Immature natural killer cell (primary cell): Measurements from ENCODE around the gene CYBRD1. TPM values are rescaled to one million over a fixed set of nuclear protein-coding genes. Genes with fewer than 3 reads are reported as not detected.
A peak's percentile ranks its signal among the peaks of the same experiment; 100 is the strongest.

ENCODE experiments used
- DNase-seq, 3 donors: peaks; one replicate each; pipeline ENCODE4 v3.0.0; 2022; ENCODE audit warnings: mixed read lengths in 1 of 3
- H3K27ac Mint-ChIP-seq, 6 donors: one replicate each; pipeline ENCODE4 v1.8.0; 2020; ENCODE audit warnings: mixed read lengths in 6 of 6, mild to moderate bottlenecking in 5 of 6, inconsistent platforms in 4 of 6, moderate library complexity in 3 of 6
- H3K27me3 Mint-ChIP-seq, 3 donors: one replicate each; pipeline ENCODE4 v1.8.0; 2020 to 2021; ENCODE audit warnings: low read depth in 3 of 3, mild to moderate bottlenecking in 3 of 3, mixed read lengths in 3 of 3, moderate library complexity in 3 of 3, inconsistent platforms in 1 of 3
- H3K36me3 Mint-ChIP-seq, 3 donors: one replicate each; pipeline ENCODE4 v1.8.0; 2020; ENCODE audit warnings: mixed read lengths in 3 of 3, inconsistent platforms in 2 of 3, mild to moderate bottlenecking in 2 of 3
- H3K4me1 Mint-ChIP-seq, 2 donors: one replicate each; pipeline ENCODE4 v1.8.0; 2020; ENCODE audit warnings: inconsistent platforms in 2 of 2, mild to moderate bottlenecking in 2 of 2, mixed read lengths in 2 of 2, moderate library complexity in 1 of 2
- H3K4me3 Mint-ChIP-seq, 5 donors: one replicate each; pipeline ENCODE4 v1.8.0; 2020; ENCODE audit warnings: mild to moderate bottlenecking in 5 of 5, mixed read lengths in 5 of 5, inconsistent platforms in 3 of 5, moderate library complexity in 3 of 5
- H3K9me3 Mint-ChIP-seq, 6 donors: one replicate each; pipeline ENCODE4 v1.8.0; 2020; ENCODE audit warnings: mild to moderate bottlenecking in 6 of 6, mixed read lengths in 6 of 6, inconsistent platforms in 4 of 6, moderate library complexity in 3 of 6
- polyA plus RNA-seq, 3 donors: library from polyadenylated mRNA; unstranded; fragments of 300-500 nt; fragmentation: Illumina TruSeq; gene quantifications; one replicate each; pipeline ENCODE4 v1.2.3, GENCODE V29; 2021

The CYBRD1 gene
- polyA plus RNA-seq, 3 donors from 2014 or later, result 17.4 to 32.1 (median 22.3) TPM

- no peak overlapping the region for H3K27ac Mint-ChIP-seq
- no peak overlapping the region for H3K4me3 Mint-ChIP-seq
- no peaks in the 10 kb centered on the region for H3K9me3 Mint-ChIP-seq
- H3K36me3 Mint-ChIP-seq, result no peaks in the 10 kb centered on the region
- DNase-seq, result no peak
- peaks cover 4 to 6% of the 10 kb centered on the region in 2 donors for H3K4me1 Mint-ChIP-seq
- peaks cover 0 to 4% (median 0%) of the 10 kb centered on the region in 3 donors for H3K27me3 Mint-ChIP-seq
Measured at GRCh38 chr2:171575606-171576005, 53.3 kb downstream of the CYBRD1 start.

GRCh38 chr2:171578127-171578803 lies 56.0 kb downstream of the CYBRD1 start:
- H3K36me3 Mint-ChIP-seq, result no peaks in the 10 kb centered on the region
- peaks cover 4 to 6% of the 10 kb centered on the region in 2 donors for H3K4me1 Mint-ChIP-seq
- DNase-seq, result no peak
- H3K9me3 Mint-ChIP-seq, result no peaks in the 10 kb centered on the region
- H3K27ac Mint-ChIP-seq, result no peak overlapping the region
- H3K4me3 Mint-ChIP-seq, result no peak overlapping the region
- H3K27me3 Mint-ChIP-seq, result peaks cover 0 to 7% (median 0%) of the 10 kb centered on the region in 3 donors

GRCh38 chr2:171579481-171579880 lies 57.2 kb downstream of the CYBRD1 start:
- Mint-ChIP-seq H3K27me3 (peaks cover 0 to 5% (median 0%) of the 10 kb centered on the region in 3 donors), H3K9me3 (no peaks in the 10 kb centered on the region), H3K36me3 (no peaks in the 10 kb centered on the region), H3K4me3 (no peak overlapping the region), H3K4me1 (no peaks in the 10 kb centered on the region), H3K27ac (no peak overlapping the region)
- DNase-seq, result no peak

GRCh38 chr2:171583566-171583965 lies 61.3 kb downstream of the CYBRD1 start:
- H3K4me3 Mint-ChIP-seq, result no peak overlapping the region
- no peaks in the 10 kb centered on the region for H3K36me3 Mint-ChIP-seq
- no peaks in the 10 kb centered on the region for H3K4me1 Mint-ChIP-seq
- no peaks in the 10 kb centered on the region for H3K9me3 Mint-ChIP-seq
- H3K27me3 Mint-ChIP-seq, result peaks cover 0 to 6% (median 2%) of the 10 kb centered on the region in 3 donors
- DNase-seq, result no peak
- no peak overlapping the region for H3K27ac Mint-ChIP-seq

GRCh38 chr2:171584001-171584400 lies 61.7 kb downstream of the CYBRD1 start:
- no peak for DNase-seq
- Mint-ChIP-seq H3K36me3 (no peaks in the 10 kb centered on the region), H3K27me3 (peaks cover 0 to 6% (median 2%) of the 10 kb centered on the region in 3 donors), H3K4me1 (no peaks in the 10 kb centered on the region), H3K27ac (no peak overlapping the region), H3K9me3 (no peaks in the 10 kb centered on the region), H3K4me3 (no peak overlapping the region)

GRCh38 chr2:171587132-171587531 lies 64.9 kb downstream of the CYBRD1 start:
- Mint-ChIP-seq H3K36me3 (no peaks in the 10 kb centered on the region), H3K27me3 (peaks cover 2 to 4% (median 2%) of the 10 kb centered on the region in 3 donors), H3K27ac (no peak overlapping the region), H3K4me1 (no peaks in the 10 kb centered on the region), H3K4me3 (no peak overlapping the region), H3K9me3 (no peaks in the 10 kb centered on the region)
- no peak for DNase-seq

GRCh38 chr2:171587567-171587966 lies 65.3 kb downstream of the CYBRD1 start:
- Mint-ChIP-seq H3K36me3 (no peaks in the 10 kb centered on the region), H3K27ac (no peak overlapping the region), H3K4me1 (no peaks in the 10 kb centered on the region), H3K9me3 (no peaks in the 10 kb centered on the region), H3K27me3 (peaks cover 2 to 4% (median 2%) of the 10 kb centered on the region in 3 donors), H3K4me3 (no peak overlapping the region)
- DNase-seq, result no peak

- Mint-ChIP-seq H3K4me1 (no peaks in the 10 kb centered on the region), H3K27me3 (peaks cover 2 to 4% (median 2%) of the 10 kb centered on the region in 3 donors), H3K4me3 (no peak overlapping the region), H3K36me3 (no peaks in the 10 kb centered on the region), H3K27ac (no peak overlapping the region), H3K9me3 (no peaks in the 10 kb centered on the region)
- no peak for DNase-seq
Measured at GRCh38 chr2:171590116-171590515, 67.8 kb downstream of the CYBRD1 start.

- Mint-ChIP-seq H3K9me3 (no peaks in the 10 kb centered on the region), H3K27ac (no peak overlapping the region), H3K4me3 (no peak overlapping the region), H3K4me1 (no peaks in the 10 kb centered on the region), H3K36me3 (no peaks in the 10 kb centered on the region), H3K27me3 (peaks cover 0 to 4% (median 0%) of the 10 kb centered on the region in 3 donors)
- DNase-seq, result no peak
Measured at GRCh38 chr2:171592036-171592555, 69.8 kb downstream of the CYBRD1 start.

GRCh38 chr2:171595456-171595855 lies 73.2 kb downstream of the CYBRD1 start:
- DNase-seq, result no peak
- Mint-ChIP-seq H3K36me3 (no peaks in the 10 kb centered on the region), H3K4me1 (peaks cover 0 to 6% of the 10 kb centered on the region in 2 donors), H3K4me3 (no peak overlapping the region), H3K27me3 (peaks cover 0 to 3% (median 0%) of the 10 kb centered on the region in 3 donors), H3K27ac (no peak overlapping the region), H3K9me3 (no peaks in the 10 kb centered on the region)

- peaks cover 0 to 6% of the 10 kb centered on the region in 2 donors for H3K4me1 Mint-ChIP-seq
- no peak overlapping the region for H3K4me3 Mint-ChIP-seq
- no peak for DNase-seq
- no peaks in the 10 kb centered on the region for H3K36me3 Mint-ChIP-seq
- peaks cover 0 to 2% (median 0%) of the 10 kb centered on the region in 3 donors for H3K27me3 Mint-ChIP-seq
- H3K9me3 Mint-ChIP-seq, result no peaks in the 10 kb centered on the region
- peak overlapping the region in 1 of 6 donors; percentile 43 for H3K27ac Mint-ChIP-seq
Measured at GRCh38 chr2:171595896-171596295, 73.6 kb downstream of the CYBRD1 start.

GRCh38 chr2:171598713-171599319 lies 76.5 kb downstream of the CYBRD1 start:
- H3K4me1 Mint-ChIP-seq, result peaks cover 0 to 6% of the 10 kb centered on the region in 2 donors
- H3K4me3 Mint-ChIP-seq, result no peak overlapping the region
- no peak overlapping the region for H3K27ac Mint-ChIP-seq
- H3K9me3 Mint-ChIP-seq, result no peaks in the 10 kb centered on the region
- H3K27me3 Mint-ChIP-seq, result peaks cover 0 to 7% (median 3%) of the 10 kb centered on the region in 3 donors
- H3K36me3 Mint-ChIP-seq, result no peaks in the 10 kb centered on the region
- peak; percentile 35 to 58 (median 51) for DNase-seq

GRCh38 chr2:171600126-171600525 lies 77.9 kb downstream of the CYBRD1 start:
- Mint-ChIP-seq H3K27me3 (peaks cover 0 to 7% (median 3%) of the 10 kb centered on the region in 3 donors), H3K36me3 (no peaks in the 10 kb centered on the region), H3K4me3 (no peak overlapping the region), H3K4me1 (peaks cover 0 to 6% of the 10 kb centered on the region in 2 donors), H3K9me3 (no peaks in the 10 kb centered on the region), H3K27ac (no peak overlapping the region)
- DNase-seq, result no peak

GRCh38 chr2:171602352-171602751 lies 80.1 kb downstream of the CYBRD1 start:
- H3K9me3 Mint-ChIP-seq, result no peaks in the 10 kb centered on the region
- H3K36me3 Mint-ChIP-seq, result no peaks in the 10 kb centered on the region
- peaks cover 0 to 6% of the 10 kb centered on the region in 2 donors for H3K4me1 Mint-ChIP-seq
- no peak overlapping the region for H3K27ac Mint-ChIP-seq
- peaks cover 0 to 11% (median 3%) of the 10 kb centered on the region in 3 donors for H3K27me3 Mint-ChIP-seq
- H3K4me3 Mint-ChIP-seq, result no peak overlapping the region
- DNase-seq, result no peak
